ENCODE measurements around the gene TOGARAM2. TPM values are rescaled to one million over a fixed set of nuclear protein-coding genes. Genes with fewer than 3 reads are reported as not detected.

The TOGARAM2 gene
- total and polyA plus RNA-seq, 2 of the 13 experiments (the other 11 are each of a cell fraction or from before 2014, with no cell fraction given), result under 0.01 to 0.05 TPM

- TF ChIP-seq ZNF407 (CRISPR knock-in tag; IDR thresholded peaks at IDR 0.05; ENCODE audit: not compliant biosample characterization) (no peak), KLF11 (CRISPR knock-in tag; IDR thresholded peaks at IDR 0.05) (no peak), ZNF747 (CRISPR knock-in tag; IDR thresholded peaks at IDR 0.05; ENCODE audit: borderline replicate concordance) (peak; percentile 68; the same call in 1 of the 2 replicates), ZNF713 (CRISPR knock-in tag; IDR thresholded peaks at IDR 0.05) (no peak), MIER3 (CRISPR knock-in tag; IDR thresholded peaks at IDR 0.05; ENCODE audit: borderline replicate concordance) (0 out of 2 replicates have a peak, but pooled peaks have one; percentile 68), SMAD3 (CRISPR knock-in tag; IDR thresholded peaks at IDR 0.05) (no peak), ZNF142 (CRISPR knock-in tag; IDR thresholded peaks at IDR 0.05) (no peak), ZNF562 (CRISPR knock-in tag; IDR thresholded peaks at IDR 0.05; ENCODE audit: borderline replicate concordance) (no peak), TBL1XR1 (IDR thresholded peaks at IDR 0.05; ENCODE audit: borderline replicate concordance, low read length, partially characterized antibody) (peak; percentile 51), ZBTB8A (CRISPR knock-in tag; IDR thresholded peaks at IDR 0.05; ENCODE audit: borderline replicate concordance, low read depth) (no peak), ZFP62 (CRISPR knock-in tag; IDR thresholded peaks at IDR 0.05) (no peak), JUN (CRISPR knock-in tag; IDR thresholded peaks at IDR 0.05) (0 out of 2 replicates have a peak, but pooled peaks have one; percentile 43), GATAD1 (CRISPR knock-in tag; IDR thresholded peaks at IDR 0.05) (0 out of 2 replicates have a peak, but pooled peaks have one; percentile 29)
Measured at GRCh38 chr2:28951910-28952835, 28.9 kb upstream of the TOGARAM2 start (continued).

Data from HepG2 (cell line).